NCI-H1694 (cell line): Measurements from ENCODE around the gene MICALL1.

Experiments used
- DNase-seq: peaks from one replicate; lab custom pipeline; 2025; lab: John Stamatoyannopoulos, UW

Gene MICALL1

GRCh38 chr22:37983860-37984791 is 78.0 kb downstream of the MICALL1 start, which contains the start of gene SOX10:
Gene SOX10, minus strand, starts transcription at chr22:37984555. Its CDS starts 771 bp downstream, at chr22:37983784.
- no peak for DNase-seq

GRCh38 chr22:37985050-37985585 is 79.0 kb downstream of the MICALL1 start:
- no peak for DNase-seq

DNA sequence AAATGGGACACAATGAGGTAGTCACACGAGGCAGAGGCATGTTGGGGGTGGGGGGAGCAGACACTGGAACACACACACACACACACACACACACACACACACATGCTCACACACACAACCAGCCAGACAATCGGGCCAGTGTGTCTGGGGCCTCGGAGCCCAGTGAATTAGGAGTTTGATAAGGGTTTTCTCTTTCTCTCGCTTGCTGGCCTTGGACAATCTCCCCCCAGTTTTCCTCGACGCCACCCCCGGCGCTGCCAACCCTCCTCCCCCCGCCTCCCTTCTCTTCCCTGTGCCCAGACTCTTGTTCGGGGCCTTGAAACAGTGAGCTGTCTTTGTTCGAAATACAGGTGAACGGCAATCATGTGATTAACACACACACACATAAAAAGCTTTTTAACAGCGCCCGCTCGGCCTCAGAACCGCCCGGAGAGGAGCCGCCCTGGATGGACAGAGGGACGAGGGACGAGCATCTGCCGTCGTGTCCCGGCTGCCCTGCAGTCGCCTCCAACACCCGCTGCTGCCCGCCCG is 79.7 kb downstream of the MICALL1 start:
- no peak for DNase-seq

GRCh38 chr22:37986371-37986770 is 80.3 kb downstream of the MICALL1 start:
- no peak for DNase-seq

DNA sequence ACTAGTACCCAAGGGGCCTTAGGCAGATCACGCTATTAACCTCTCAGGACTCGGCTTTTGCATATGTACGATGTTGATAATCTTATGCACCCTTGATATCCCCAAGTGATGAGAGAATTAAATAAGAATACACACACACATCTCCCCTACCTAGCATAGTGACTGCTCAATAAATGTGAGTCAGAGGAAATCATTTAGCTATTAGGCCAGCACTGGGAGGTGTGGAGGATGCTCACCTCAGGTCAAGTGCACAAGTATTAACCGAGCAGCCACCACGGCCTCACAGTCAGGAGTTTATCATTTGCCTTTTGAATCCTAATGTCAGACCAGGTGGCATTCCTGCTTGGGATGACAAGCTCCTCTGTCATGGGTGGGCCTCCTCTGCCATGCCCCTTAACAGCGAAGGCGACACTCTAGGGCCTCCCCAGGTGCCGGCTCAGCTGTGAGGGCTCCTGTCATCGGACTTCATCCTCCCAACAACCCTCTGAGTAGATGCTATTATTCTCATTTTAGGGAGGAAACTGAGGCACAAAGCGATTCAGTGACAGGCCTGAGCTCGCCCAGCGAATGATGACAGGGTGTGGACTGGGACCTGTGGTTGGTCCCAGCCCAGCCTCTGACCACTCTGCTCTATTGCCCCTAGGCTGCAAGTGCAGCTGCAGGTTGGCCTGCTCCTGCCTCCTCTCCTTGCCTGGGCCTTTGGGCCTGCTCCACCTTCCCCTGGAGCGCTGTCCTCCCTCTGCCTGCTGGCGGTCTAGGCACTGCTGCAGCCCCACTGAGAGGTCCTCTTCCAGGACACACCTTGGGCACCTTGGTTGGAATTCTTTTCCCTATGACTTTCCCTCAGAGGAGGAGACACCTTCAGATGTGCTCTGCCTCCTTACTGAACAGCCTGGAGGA is 83.3 kb downstream of the MICALL1 start:
- no peak for DNase-seq

- no peak for DNase-seq
Observed at GRCh38 chr22:37990301-37990700, 84.2 kb downstream of the MICALL1 start.

DNA sequence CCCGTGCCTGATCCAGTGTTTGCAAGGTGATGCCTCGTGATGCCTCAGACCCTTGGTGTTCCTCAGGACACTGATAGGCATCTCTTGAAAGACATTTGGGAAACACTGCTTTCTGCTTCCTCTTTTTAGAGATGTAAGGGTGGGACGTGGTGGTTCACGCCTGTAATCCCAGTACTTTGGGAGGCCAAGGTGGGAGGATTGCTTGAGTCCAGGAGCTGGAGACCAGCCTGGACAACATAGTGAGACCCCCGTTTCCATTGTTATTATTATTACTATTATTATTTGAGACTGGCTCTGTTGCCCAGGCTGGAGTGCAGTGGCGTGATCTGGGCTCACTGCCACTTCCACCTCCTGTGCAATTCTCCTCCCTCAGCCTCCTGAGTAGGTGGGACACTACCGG is 84.8 kb downstream of the MICALL1 start:
- no peak for DNase-seq

- no peak for DNase-seq
Observed at GRCh38 chr22:37991731-37992442, 85.8 kb downstream of the MICALL1 start.
